ENCODE measurements around the gene EIF1.

- no peak for TF ChIP-seq EZH2 (IDR thresholded peaks at IDR 0.05; ENCODE audit: borderline replicate concordance, insufficient read depth, low read length, poor library complexity, severe bottlenecking)
- no peak for TF ChIP-seq MXI1 (conservative IDR thresholded peaks at IDR 0.05; ENCODE audit: poor library complexity, severe bottlenecking)
- TF ChIP-seq CTCF (IDR thresholded peaks at IDR 0.05; ENCODE audit: poor library complexity, severe bottlenecking) = no peak
- no peak for TF ChIP-seq POLR2AphosphoS5 (IDR thresholded peaks at IDR 0.05)
- TF ChIP-seq EP300 (conservative IDR thresholded peaks at IDR 0.05; ENCODE audit: poor library complexity, severe bottlenecking) = no peak
- no peak for TF ChIP-seq RAD21 (conservative IDR thresholded peaks at IDR 0.05)
- TF ChIP-seq TAF1 (IDR thresholded peaks at IDR 0.05; ENCODE audit: low read depth) = no peak
Observed at GRCh38 chr17:41711669-41712400, 23.1 kb downstream of the EIF1 start, which contains the start of gene GAST.
